H9 (cell line): ENCODE measurements around the gene CORO2B. TPM values are rescaled to one million over a fixed set of nuclear protein-coding genes. Genes with fewer than 3 reads are reported as not detected.
A peak's percentile ranks its signal among the peaks of the same experiment; 100 is the strongest.

Experiments
- DNase-seq: peaks from one replicate; pipeline ENCODE4 v3.0.0-alpha.2; 2017
- H2AFZ ChIP-seq: one replicate; pipeline ENCODE4 v1.6.1; 2013; ENCODE audit warnings: mild to moderate bottlenecking, low read length, control low read depth, moderate library complexity
- H2AK5ac ChIP-seq: 2 replicates; pipeline ENCODE4 v1.6.1; 2013; ENCODE audit warnings: low read length, control low read depth, mixed read lengths; ENCODE audit not compliant: insufficient read length
- H2BK120ac ChIP-seq: one replicate; pipeline ENCODE4 v1.6.1; 2013; ENCODE audit warnings: low read depth, mild to moderate bottlenecking, low read length, control low read depth, inconsistent platforms; ENCODE audit not compliant: poor library complexity, severe bottlenecking
- H2BK12ac ChIP-seq: 2 replicates; pipeline ENCODE4 v1.6.1; 2013; ENCODE audit warnings: low read length, control low read depth, mixed read lengths, low read depth; ENCODE audit not compliant: insufficient read length
- H2BK15ac ChIP-seq: 2 replicates; pipeline ENCODE4 v1.6.1; 2013; ENCODE audit warnings: low read depth, low read length, control low read depth
- H2BK20ac ChIP-seq: one replicate; pipeline ENCODE4 v1.6.1; 2013; ENCODE audit warnings: low read depth, mild to moderate bottlenecking, low read length, control low read depth, inconsistent platforms; ENCODE audit not compliant: poor library complexity, severe bottlenecking
- H2BK5ac ChIP-seq: 2 replicates; pipeline ENCODE4 v1.6.1; 2013; ENCODE audit warnings: low read length, control low read depth, mixed read lengths; ENCODE audit not compliant: insufficient read length
- H3K14ac ChIP-seq: 2 replicates; pipeline ENCODE4 v1.6.1; 2013; ENCODE audit warnings: low read length, control low read depth; ENCODE audit not compliant: insufficient read depth
- H3K18ac ChIP-seq: 2 replicates; pipeline ENCODE4 v1.6.1; 2013; ENCODE audit warnings: low read depth, mild to moderate bottlenecking, mixed read lengths, low read length, control low read depth; ENCODE audit not compliant: insufficient read length
- H3K23ac ChIP-seq: 2 replicates; pipeline ENCODE4 v1.6.1; 2013; ENCODE audit warnings: low read length, control low read depth, mixed read lengths, low read depth; ENCODE audit not compliant: insufficient read length
- H3K23me2 ChIP-seq: 2 replicates; pipeline ENCODE4 v1.6.1; 2013; ENCODE audit warnings: low read depth, mild to moderate bottlenecking, mixed read lengths, low read length, control low read depth; ENCODE audit not compliant: insufficient read length, poor library complexity, severe bottlenecking
- H3K27ac ChIP-seq: 2 replicates; pipeline ENCODE4 v1.5.1; 2013; ENCODE audit warnings: low read length, control low read depth, mixed read lengths, low read depth; ENCODE audit not compliant: insufficient read length
- H3K27me3 ChIP-seq: 2 replicates; pipeline ENCODE4 v1.6.1; 2013; ENCODE audit warnings: low read length, control low read depth, inconsistent platforms; ENCODE audit not compliant: insufficient read depth
- H3K4ac ChIP-seq: 2 replicates; pipeline ENCODE4 v1.6.1; 2013; ENCODE audit warnings: low read depth, mild to moderate bottlenecking, control low read depth, inconsistent platforms, low read length, moderate library complexity
- H3K4me1 ChIP-seq: 2 replicates; pipeline ENCODE4 v1.6.1; 2013; ENCODE audit warnings: low read length, control low read depth, inconsistent platforms; ENCODE audit not compliant: insufficient read depth
- H3K4me2 ChIP-seq: 2 replicates; pipeline ENCODE4 v1.6.1; 2013; ENCODE audit warnings: low read length, control low read depth, mixed read lengths; ENCODE audit not compliant: insufficient read length, insufficient read depth
- H3K56ac ChIP-seq: 2 replicates; pipeline ENCODE4 v1.6.1; 2013; ENCODE audit warnings: low read depth, mild to moderate bottlenecking, mixed read lengths, low read length, control low read depth; ENCODE audit not compliant: insufficient read length
- H3K79me1 ChIP-seq: 2 replicates; pipeline ENCODE4 v1.6.1; 2013; ENCODE audit warnings: low read depth, mild to moderate bottlenecking, moderate library complexity, low read length, control low read depth, inconsistent platforms; ENCODE audit not compliant: insufficient read depth, poor library complexity, severe bottlenecking
- H3K79me2 ChIP-seq: 2 replicates; pipeline ENCODE4 v1.6.1; 2013; ENCODE audit warnings: low read length, control low read depth, inconsistent platforms; ENCODE audit not compliant: insufficient read depth
- H3K9ac ChIP-seq: 2 replicates; pipeline ENCODE4 v1.6.1; 2013; ENCODE audit warnings: low read length, control low read depth, mixed read lengths; ENCODE audit not compliant: insufficient read length; ENCODE audit errors: extremely low read depth
- H3K9me3 ChIP-seq: one replicate; pipeline ENCODE4 v1.6.1; 2013; ENCODE audit warnings: low read depth, low read length, inconsistent platforms; ENCODE audit not compliant: control insufficient read depth
- H3T11ph ChIP-seq: one replicate; pipeline ENCODE4 v1.6.1; 2013; ENCODE audit warnings: mild to moderate bottlenecking, low read length, control low read depth, inconsistent platforms
- H4K20me1 ChIP-seq: one replicate; pipeline ENCODE4 v1.6.1; 2013; ENCODE audit not compliant: control insufficient read depth, insufficient read length, insufficient read depth
- H4K5ac ChIP-seq: 2 replicates; pipeline ENCODE4 v1.6.1; 2013; ENCODE audit warnings: low read depth, mild to moderate bottlenecking, mixed read lengths, low read length, control low read depth; ENCODE audit not compliant: insufficient read length
- H4K8ac ChIP-seq: replicated peaks from 2 replicates; pipeline ENCODE4 v1.6.1; 2013; ENCODE audit warnings: low read length, control low read depth, mixed read lengths, low read depth; ENCODE audit not compliant: insufficient read length
- H4K91ac ChIP-seq: 2 replicates; pipeline ENCODE4 v1.6.1; 2013; ENCODE audit warnings: low read depth, mild to moderate bottlenecking, moderate library complexity, mixed read lengths, low read length, control low read depth; ENCODE audit not compliant: insufficient read length
- H3K27ac Mint-ChIP-seq, 3 experiments: 2 replicates in 2 of 3; 3 replicates in 1 of 3; pipeline ENCODE4 v1.8.0; 2020 to 2021; ENCODE audit warnings: mixed read lengths in 3 of 3, mild to moderate bottlenecking in 1 of 3, moderate library complexity in 1 of 3
- H3K27me3 Mint-ChIP-seq: 2 replicates; pipeline ENCODE4 v1.8.0; 2021; ENCODE audit warnings: low read depth, mild to moderate bottlenecking, moderate library complexity, mixed read lengths
- H3K36me3 Mint-ChIP-seq, 3 experiments: 2 replicates in 2 of 3; 3 replicates in 1 of 3; pipeline ENCODE4 v1.8.0; 2020 to 2021; ENCODE audit warnings: low read depth in 3 of 3, mixed read lengths in 3 of 3; ENCODE audit not compliant: insufficient read depth in 1 of 3
- H3K4me1 Mint-ChIP-seq, 2 experiments: 2 replicates each; pipeline ENCODE4 v1.8.0; 2020; ENCODE audit warnings: mixed read lengths in 2 of 2
- H3K4me3 Mint-ChIP-seq, 2 experiments: 2 replicates in 1 of 2; 3 replicates in 1 of 2; pipeline ENCODE4 v1.8.0; 2020 to 2021; ENCODE audit warnings: mild to moderate bottlenecking in 2 of 2, mixed read lengths in 2 of 2, moderate library complexity in 1 of 2
- H3K9me3 Mint-ChIP-seq, 2 experiments: 2 replicates in 1 of 2; 3 replicates in 1 of 2; pipeline ENCODE4 v1.8.0; 2020; ENCODE audit warnings: mild to moderate bottlenecking in 2 of 2, mixed read lengths in 2 of 2, moderate library complexity in 1 of 2
- WGBS: extraction: QIAGEN DNeasy Blood & Tissue Kit; methylation state at CpG from one replicate; pipeline ENCODE4 v1.1.7; 2013; ENCODE audit warnings: missing lambda C conversion rate, low lambda C conversion rate, mixed read lengths; ENCODE audit not compliant: insufficient read length; ENCODE audit errors: extremely low coverage; 5-methylcytosine and 5-hydroxymethylcytosine counted together
- total RNA-seq: library from RNA; stranded (reverse); gene quantifications from 2 replicates; pipeline ENCODE4 v1.2.1, GENCODE V29; 2021
- TF ChIP-seq, protein P1 (sequence below): fragments of 200-600 bp; sonication (generic); conservative IDR thresholded peaks from 3 replicates; pipeline ENCODE4 v1.8.0; 2021; ENCODE audit warnings: antibody characterized with exemption, mild to moderate bottlenecking

CORO2B gene
- total RNA-seq, 1 experiment from 2014 or later, result 3.1 TPM

DNA sequence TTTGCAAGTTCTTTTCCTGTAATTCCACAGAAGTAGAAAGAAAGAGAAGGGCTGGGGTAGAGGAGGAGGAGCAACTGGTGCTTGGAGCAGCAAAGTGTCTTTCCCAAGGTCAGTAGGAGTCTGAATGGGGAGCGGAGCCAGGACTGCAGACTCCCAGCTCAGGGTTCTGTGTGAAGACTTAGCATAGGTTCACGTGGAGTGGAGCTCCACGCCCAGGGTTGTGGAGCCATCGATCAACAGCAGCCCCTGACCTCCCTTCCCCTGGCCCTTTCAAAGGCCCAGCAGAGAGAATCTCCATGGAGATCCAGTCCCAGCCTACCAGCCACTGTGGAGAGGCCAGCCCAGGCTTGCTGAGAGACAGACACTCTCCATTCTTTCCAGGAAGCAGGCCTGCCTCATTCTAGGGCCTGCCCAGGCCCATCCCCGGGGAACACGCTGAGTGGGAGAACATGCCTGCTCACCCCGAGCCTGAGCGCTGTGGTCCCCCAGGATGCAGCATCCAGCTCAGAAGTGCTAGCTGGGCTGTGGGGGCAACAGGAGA lies 62.1 kb downstream of the CORO2B start:
- no peak overlapping the region for H3K23ac ChIP-seq
- no peak overlapping the region for H2AFZ ChIP-seq
- no peaks in the 10 kb centered on the region for H3K23me2 ChIP-seq
- H2BK5ac ChIP-seq, result no peak overlapping the region
- no peak overlapping the region for H4K5ac ChIP-seq
- no peak overlapping the region for H3K4me2 ChIP-seq
- Mint-ChIP-seq H3K9me3 (no peaks in the 10 kb centered on the region), H3K36me3 (no peaks in the 10 kb centered on the region), H3K4me3 (no peak overlapping the region), H3K4me1 (peaks cover 15 to 31% of the 10 kb centered on the region in 2 experiments), H3K27ac (peak overlapping the region in 1 of 3 experiments; percentile 71; a peak in 2 of 7 replicates), H3K27me3 (no peaks in the 10 kb centered on the region)
- TF ChIP-seq, protein P1, sequence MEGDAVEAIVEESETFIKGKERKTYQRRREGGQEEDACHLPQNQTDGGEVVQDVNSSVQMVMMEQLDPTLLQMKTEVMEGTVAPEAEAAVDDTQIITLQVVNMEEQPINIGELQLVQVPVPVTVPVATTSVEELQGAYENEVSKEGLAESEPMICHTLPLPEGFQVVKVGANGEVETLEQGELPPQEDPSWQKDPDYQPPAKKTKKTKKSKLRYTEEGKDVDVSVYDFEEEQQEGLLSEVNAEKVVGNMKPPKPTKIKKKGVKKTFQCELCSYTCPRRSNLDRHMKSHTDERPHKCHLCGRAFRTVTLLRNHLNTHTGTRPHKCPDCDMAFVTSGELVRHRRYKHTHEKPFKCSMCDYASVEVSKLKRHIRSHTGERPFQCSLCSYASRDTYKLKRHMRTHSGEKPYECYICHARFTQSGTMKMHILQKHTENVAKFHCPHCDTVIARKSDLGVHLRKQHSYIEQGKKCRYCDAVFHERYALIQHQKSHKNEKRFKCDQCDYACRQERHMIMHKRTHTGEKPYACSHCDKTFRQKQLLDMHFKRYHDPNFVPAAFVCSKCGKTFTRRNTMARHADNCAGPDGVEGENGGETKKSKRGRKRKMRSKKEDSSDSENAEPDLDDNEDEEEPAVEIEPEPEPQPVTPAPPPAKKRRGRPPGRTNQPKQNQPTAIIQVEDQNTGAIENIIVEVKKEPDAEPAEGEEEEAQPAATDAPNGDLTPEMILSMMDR, result no peak
- no peak for DNase-seq
- H3K79me2 ChIP-seq, result no peaks in the 10 kb centered on the region
- no peak overlapping the region for H2BK120ac ChIP-seq
- no peak overlapping the region for H2AK5ac ChIP-seq
- H3K27ac ChIP-seq, result no peak overlapping the region
- H3K14ac ChIP-seq, result 0 out of 2 replicates have a peak overlapping the region, but pooled peaks have one; percentile 1
- H2BK20ac ChIP-seq, result no peak overlapping the region
- no peak overlapping the region for H4K8ac ChIP-seq
- no peak overlapping the region for H2BK12ac ChIP-seq
- H4K20me1 ChIP-seq, result no peaks in the 10 kb centered on the region
- H3K4ac ChIP-seq, result no peak overlapping the region
- no peak overlapping the region for H3K18ac ChIP-seq
- no peaks in the 10 kb centered on the region for H3K79me1 ChIP-seq
- no peak overlapping the region for H4K91ac ChIP-seq
- no peak overlapping the region for H3K9ac ChIP-seq
- H3K4me1 ChIP-seq, result no peaks in the 10 kb centered on the region
- WGBS, result no CpG with 5 or more reads among the region's 8 CpGs
- no peak overlapping the region for H3T11ph ChIP-seq
- H2BK15ac ChIP-seq, result no peak overlapping the region
- H3K9me3 ChIP-seq, result no peaks in the 10 kb centered on the region
- H3K56ac ChIP-seq, result no peak overlapping the region
- H3K27me3 ChIP-seq, result no peaks in the 10 kb centered on the region
